ENCODE measurements around the gene PCCB.
"Not testable (repeated sequence)": the region's sequence is repeated elsewhere in the genome, so short reads cannot be mapped to it uniquely, and the experiment has no call there.

Gene PCCB

DNA sequence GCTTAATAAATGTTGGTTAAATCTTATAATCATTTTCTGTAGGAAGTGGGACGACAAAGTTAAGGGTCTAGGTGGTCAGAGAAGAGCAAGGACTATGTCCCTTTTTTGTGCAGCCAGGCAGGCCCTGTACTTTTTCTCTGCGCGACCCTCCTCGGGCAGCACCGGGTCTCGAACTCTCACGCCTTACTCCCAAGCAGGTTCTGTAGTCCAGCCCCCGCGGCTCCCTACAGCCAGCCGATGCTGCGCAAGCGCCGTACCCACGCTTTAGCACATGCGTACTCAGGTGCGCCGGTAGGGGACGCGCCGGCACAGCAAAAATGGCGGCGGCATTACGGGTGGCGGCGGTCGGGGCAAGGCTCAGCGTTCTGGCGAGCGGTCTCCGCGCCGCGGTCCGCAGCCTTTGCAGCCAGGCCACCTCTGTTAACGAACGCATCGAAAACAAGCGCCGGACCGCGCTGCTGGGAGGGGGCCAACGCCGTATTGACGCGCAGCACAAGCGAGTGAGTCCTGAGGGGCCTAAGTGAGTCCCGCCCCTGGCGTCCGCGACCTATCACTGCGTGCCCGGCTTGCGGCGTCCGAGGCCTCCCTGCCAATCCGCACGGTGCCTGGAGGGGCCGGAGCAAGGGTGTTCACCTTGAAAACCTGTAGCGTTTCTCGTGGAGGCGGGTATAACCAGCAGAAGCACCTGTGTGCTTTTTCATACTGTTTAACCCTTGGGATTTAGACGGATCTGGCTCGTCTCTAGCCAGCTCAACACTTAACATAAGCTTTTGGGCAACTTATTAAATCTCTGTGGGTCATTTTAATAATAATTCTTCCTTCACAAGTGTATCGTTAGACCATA lies at the start of gene PCCB:
Gene PCCB, plus strand, starts transcription at position 282 of the 844 bp plus-strand sequence. Its CDS starts 36 bp downstream, at position 318.
- peak; percentile 98 for DNase-seq (ENCODE audit: low read depth)
- H3K4me3 ChIP-seq (ENCODE audit: low read depth, low read length), result peak within 1 kb of the TSS; percentile 84
- TF ChIP-seq, protein P1, sequence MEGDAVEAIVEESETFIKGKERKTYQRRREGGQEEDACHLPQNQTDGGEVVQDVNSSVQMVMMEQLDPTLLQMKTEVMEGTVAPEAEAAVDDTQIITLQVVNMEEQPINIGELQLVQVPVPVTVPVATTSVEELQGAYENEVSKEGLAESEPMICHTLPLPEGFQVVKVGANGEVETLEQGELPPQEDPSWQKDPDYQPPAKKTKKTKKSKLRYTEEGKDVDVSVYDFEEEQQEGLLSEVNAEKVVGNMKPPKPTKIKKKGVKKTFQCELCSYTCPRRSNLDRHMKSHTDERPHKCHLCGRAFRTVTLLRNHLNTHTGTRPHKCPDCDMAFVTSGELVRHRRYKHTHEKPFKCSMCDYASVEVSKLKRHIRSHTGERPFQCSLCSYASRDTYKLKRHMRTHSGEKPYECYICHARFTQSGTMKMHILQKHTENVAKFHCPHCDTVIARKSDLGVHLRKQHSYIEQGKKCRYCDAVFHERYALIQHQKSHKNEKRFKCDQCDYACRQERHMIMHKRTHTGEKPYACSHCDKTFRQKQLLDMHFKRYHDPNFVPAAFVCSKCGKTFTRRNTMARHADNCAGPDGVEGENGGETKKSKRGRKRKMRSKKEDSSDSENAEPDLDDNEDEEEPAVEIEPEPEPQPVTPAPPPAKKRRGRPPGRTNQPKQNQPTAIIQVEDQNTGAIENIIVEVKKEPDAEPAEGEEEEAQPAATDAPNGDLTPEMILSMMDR (IDR thresholded peaks at IDR 0.05; ENCODE audit: insufficient read depth, low read depth, low read length, missing control alignments), result peak; percentile 63

DNA sequence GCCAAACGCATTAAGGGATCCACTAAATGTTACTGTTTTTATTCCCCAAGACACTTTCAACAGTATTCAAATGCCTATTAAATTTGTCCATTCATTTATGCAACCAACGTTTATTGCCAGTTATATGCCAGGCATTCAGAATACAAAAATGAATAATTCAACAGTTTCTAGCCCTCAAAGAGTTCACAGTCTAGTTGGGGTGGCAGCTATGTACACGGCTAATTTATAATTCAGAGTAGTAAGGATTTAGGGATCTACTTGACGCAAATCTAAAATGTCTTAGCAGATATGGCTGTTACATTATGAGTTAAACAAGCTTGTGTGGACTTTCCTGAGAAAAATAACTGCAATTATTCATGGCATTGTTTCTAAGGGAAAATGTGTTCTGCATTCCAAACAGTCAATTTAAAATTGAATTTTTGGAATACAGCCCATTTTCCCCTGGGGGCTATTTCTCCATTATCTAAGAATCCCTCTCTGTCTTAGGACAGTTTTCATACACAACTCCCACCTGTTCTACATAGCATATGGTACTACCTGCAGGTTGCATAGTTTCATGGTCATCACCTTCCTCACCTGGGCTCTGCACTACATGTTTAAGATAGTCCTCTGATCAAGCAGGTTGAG lies 42.5 kb upstream of the PCCB start:
- no peak overlapping the region for H3K4me3 ChIP-seq (ENCODE audit: low read depth, low read length)
- TF ChIP-seq, protein P1 (IDR thresholded peaks at IDR 0.05; ENCODE audit: insufficient read depth, low read depth, low read length, missing control alignments), result no peak
- DNase-seq (ENCODE audit: low read depth), result no peak

DNA sequence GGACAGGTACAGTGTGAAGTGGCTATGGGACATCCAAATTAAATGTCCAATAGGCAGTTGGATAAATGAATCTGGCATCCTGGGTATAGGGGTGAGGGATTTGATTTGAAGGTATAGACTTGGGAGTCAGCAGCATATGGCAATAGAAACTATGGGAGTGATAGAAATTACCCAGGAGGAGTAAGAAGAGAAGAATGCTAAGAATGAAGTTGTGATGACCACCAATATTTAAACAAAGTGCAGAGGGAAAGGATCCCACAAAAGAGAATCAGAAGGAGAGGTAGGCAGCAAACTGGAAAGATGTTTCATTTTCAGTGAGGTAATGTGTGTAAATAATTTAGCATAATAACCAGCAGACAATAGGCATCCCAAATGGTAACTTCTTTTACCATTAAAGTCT lies 40.2 kb upstream of the PCCB start:
- TF ChIP-seq, protein P1 (IDR thresholded peaks at IDR 0.05; ENCODE audit: insufficient read depth, low read depth, low read length, missing control alignments), result no peak
- no peak overlapping the region for H3K4me3 ChIP-seq (ENCODE audit: low read depth, low read length)
- DNase-seq (ENCODE audit: low read depth), result no peak

DNA sequence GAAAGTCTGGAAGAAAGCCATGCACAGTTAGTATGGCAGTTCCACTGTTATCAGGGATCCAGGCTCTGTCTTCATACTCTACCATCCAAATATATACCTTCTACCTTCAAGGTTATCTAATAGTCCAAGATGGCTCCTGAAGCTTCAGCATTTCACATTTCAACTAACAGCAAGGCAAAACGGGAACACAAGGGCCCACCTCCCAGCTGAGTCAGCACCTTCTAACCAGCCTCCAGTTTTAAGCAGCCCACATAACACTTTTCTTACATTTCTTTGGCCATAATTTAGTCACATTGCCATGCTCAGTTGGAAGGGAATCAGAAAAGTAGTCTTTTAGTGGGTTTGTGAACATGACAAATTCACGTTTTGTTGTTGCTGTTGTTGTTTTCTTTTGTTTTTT lies 38.6 kb upstream of the PCCB start:
- TF ChIP-seq, protein P1 (IDR thresholded peaks at IDR 0.05; ENCODE audit: insufficient read depth, low read depth, low read length, missing control alignments), result no peak
- no peak for DNase-seq (ENCODE audit: low read depth)
- no peak overlapping the region for H3K4me3 ChIP-seq (ENCODE audit: low read depth, low read length)

DNA sequence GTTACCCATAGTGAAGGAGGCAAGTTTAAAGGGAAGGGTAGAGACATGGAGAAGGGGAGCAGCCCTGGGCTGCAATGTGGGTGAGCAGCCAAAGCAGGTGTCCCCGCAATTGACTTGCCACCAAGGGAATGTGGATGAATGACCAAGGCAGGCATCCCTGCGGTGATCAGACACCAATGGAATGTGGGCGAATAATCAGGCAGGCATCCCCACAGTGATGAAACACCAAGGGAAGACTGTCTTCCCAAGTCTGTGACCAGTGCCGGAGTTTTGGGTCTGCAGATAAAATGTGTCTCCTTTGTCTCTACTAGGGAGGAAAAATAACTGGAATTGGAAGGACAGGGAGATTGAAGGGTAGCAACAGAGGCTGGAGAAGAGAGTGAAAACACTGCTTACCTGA lies 27.4 kb upstream of the PCCB start:
- H3K4me3 ChIP-seq (ENCODE audit: low read depth, low read length); DNase-seq (ENCODE audit: low read depth): not testable (repeated sequence)

DNA sequence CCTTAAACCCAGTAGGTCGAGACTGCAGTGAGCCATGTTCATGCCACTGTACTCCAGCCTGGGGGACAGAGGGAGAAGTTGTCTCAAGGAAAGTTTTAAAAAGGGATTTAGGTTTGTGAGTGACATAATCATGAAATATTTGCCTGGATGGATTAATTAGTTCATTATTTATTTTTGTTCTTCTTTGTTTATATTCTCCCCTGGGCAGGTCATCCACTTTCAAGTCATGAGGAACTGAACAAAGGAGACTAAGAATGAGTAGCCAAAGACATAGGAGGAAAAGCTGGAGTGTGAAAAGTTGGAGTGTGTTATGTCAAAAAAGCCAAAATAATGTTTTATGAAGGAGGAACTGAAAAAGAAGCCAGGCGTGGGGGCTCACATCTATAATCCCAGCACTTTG lies 17.7 kb upstream of the PCCB start:
- H3K4me3 ChIP-seq (ENCODE audit: low read depth, low read length), result no peak overlapping the region
- DNase-seq (ENCODE audit: low read depth), result no peak
- TF ChIP-seq, protein P1 (IDR thresholded peaks at IDR 0.05; ENCODE audit: insufficient read depth, low read depth, low read length, missing control alignments), result no peak

DNA sequence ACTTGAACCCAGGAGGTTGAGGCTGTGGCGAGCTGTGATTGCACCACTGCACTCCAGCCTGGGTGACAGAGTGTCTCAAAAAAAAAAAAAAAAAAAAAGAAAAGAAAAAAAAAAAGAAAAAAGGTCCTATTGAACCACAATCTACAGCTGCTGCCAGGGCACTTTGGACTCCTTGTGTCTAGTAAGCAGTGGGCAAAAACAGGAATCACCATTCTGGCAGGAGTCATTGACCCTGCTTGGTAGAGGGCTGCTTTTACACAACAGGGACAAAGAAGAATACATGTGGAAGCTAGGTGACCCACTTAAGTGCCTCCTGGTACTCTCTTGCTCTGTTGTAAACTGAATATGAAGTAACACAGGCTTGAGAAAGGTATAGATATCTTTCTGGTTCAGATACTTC lies 14.6 kb upstream of the PCCB start:
- H3K4me3 ChIP-seq (ENCODE audit: low read depth, low read length), result no peak overlapping the region
- DNase-seq (ENCODE audit: low read depth), result no peak
- TF ChIP-seq, protein P1 (IDR thresholded peaks at IDR 0.05; ENCODE audit: insufficient read depth, low read depth, low read length, missing control alignments), result no peak
